Measurements from ENCODE around the gene DPYSL4.

DPYSL4 gene

GRCh38 chr10:132226586-132227405 is 40.0 kb downstream of the DPYSL4 start:
- Histone ChIP-seq H3K36me3 (ENCODE audit: control insufficient read depth, insufficient read depth, low read length) (peaks cover 4% of the 10 kb centered on the region), H3K9ac (ENCODE audit: low read depth, low read length) (no peak overlapping the region), H3K4me1 (ENCODE audit: control insufficient read depth, insufficient read depth, low read length) (no peaks in the 10 kb centered on the region), H3K4me3 (ENCODE audit: low read depth, low read length) (no peak overlapping the region), H3K9me3 (ENCODE audit: control insufficient read depth, insufficient read depth, low read length) (no peaks in the 10 kb centered on the region), H3K27me3 (ENCODE audit: control insufficient read depth, insufficient read depth, low read length) (no peaks in the 10 kb centered on the region)

- Histone ChIP-seq H3K36me3 (ENCODE audit: control insufficient read depth, insufficient read depth, low read length) (peaks cover 2% of the 10 kb centered on the region), H3K27me3 (ENCODE audit: control insufficient read depth, insufficient read depth, low read length) (no peaks in the 10 kb centered on the region), H3K4me3 (ENCODE audit: low read depth, low read length) (no peak overlapping the region), H3K9ac (ENCODE audit: low read depth, low read length) (no peak overlapping the region), H3K9me3 (ENCODE audit: control insufficient read depth, insufficient read depth, low read length) (no peaks in the 10 kb centered on the region), H3K4me1 (ENCODE audit: control insufficient read depth, insufficient read depth, low read length) (no peaks in the 10 kb centered on the region)
These were observed 41.2 kb downstream of the DPYSL4 start for GRCh38 chr10:132227851-132228390.

DNA sequence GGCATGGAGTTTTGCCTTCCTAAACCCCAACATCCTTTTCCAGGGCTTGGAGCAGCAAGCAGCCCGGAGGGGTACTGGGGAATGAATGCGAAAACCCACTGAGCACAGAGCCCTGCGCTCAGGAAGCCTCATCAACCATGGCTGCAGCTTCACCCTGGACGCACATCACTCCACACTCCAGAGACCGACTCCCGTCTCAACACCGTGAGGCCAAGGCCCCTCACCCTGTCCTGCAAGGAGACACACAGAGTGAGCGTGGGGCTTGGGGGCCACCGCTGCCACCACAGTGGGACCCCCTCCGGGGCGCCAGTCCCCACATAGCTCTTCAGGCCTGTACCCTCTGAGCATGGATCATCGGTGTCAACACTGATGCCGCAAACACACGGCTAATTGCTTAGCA is 41.9 kb downstream of the DPYSL4 start:
- H3K9ac ChIP-seq (ENCODE audit: low read depth, low read length): no peak overlapping the region
- H3K4me3 ChIP-seq (ENCODE audit: low read depth, low read length): no peak overlapping the region
- peaks cover 2% of the 10 kb centered on the region for H3K36me3 ChIP-seq (ENCODE audit: control insufficient read depth, insufficient read depth, low read length)
- H3K9me3 ChIP-seq (ENCODE audit: control insufficient read depth, insufficient read depth, low read length): no peaks in the 10 kb centered on the region
- H3K27me3 ChIP-seq (ENCODE audit: control insufficient read depth, insufficient read depth, low read length): no peaks in the 10 kb centered on the region
- no peaks in the 10 kb centered on the region for H3K4me1 ChIP-seq (ENCODE audit: control insufficient read depth, insufficient read depth, low read length)

- H3K4me1 ChIP-seq (ENCODE audit: control insufficient read depth, insufficient read depth, low read length): no peaks in the 10 kb centered on the region
- H3K36me3 ChIP-seq (ENCODE audit: control insufficient read depth, insufficient read depth, low read length): peaks cover 2% of the 10 kb centered on the region
- no peak overlapping the region for H3K9ac ChIP-seq (ENCODE audit: low read depth, low read length)
- no peak overlapping the region for H3K4me3 ChIP-seq (ENCODE audit: low read depth, low read length)
- no peaks in the 10 kb centered on the region for H3K9me3 ChIP-seq (ENCODE audit: control insufficient read depth, insufficient read depth, low read length)
- no peaks in the 10 kb centered on the region for H3K27me3 ChIP-seq (ENCODE audit: control insufficient read depth, insufficient read depth, low read length)
These were observed 42.3 kb downstream of the DPYSL4 start for GRCh38 chr10:132229096-132229495.

- Histone ChIP-seq H3K9ac (ENCODE audit: low read depth, low read length) (no peak overlapping the region), H3K27me3 (ENCODE audit: control insufficient read depth, insufficient read depth, low read length) (no peaks in the 10 kb centered on the region), H3K4me1 (ENCODE audit: control insufficient read depth, insufficient read depth, low read length) (no peaks in the 10 kb centered on the region), H3K36me3 (ENCODE audit: control insufficient read depth, insufficient read depth, low read length) (peaks cover 2% of the 10 kb centered on the region), H3K4me3 (ENCODE audit: low read depth, low read length) (no peak overlapping the region), H3K9me3 (ENCODE audit: control insufficient read depth, insufficient read depth, low read length) (no peaks in the 10 kb centered on the region)
These were observed 43.2 kb downstream of the DPYSL4 start for GRCh38 chr10:132229834-132230556.

- H3K4me3 ChIP-seq (ENCODE audit: low read depth, low read length): no peak overlapping the region
- no peaks in the 10 kb centered on the region for H3K9me3 ChIP-seq (ENCODE audit: control insufficient read depth, insufficient read depth, low read length)
- H3K27me3 ChIP-seq (ENCODE audit: control insufficient read depth, insufficient read depth, low read length): no peaks in the 10 kb centered on the region
- no peak overlapping the region for H3K9ac ChIP-seq (ENCODE audit: low read depth, low read length)
- H3K4me1 ChIP-seq (ENCODE audit: control insufficient read depth, insufficient read depth, low read length): no peaks in the 10 kb centered on the region
- peaks cover 2% of the 10 kb centered on the region for H3K36me3 ChIP-seq (ENCODE audit: control insufficient read depth, insufficient read depth, low read length)
These were observed 43.9 kb downstream of the DPYSL4 start for GRCh38 chr10:132230557-132231210.

GRCh38 chr10:132231656-132232022 is 44.9 kb downstream of the DPYSL4 start:
- H3K4me1 ChIP-seq (ENCODE audit: control insufficient read depth, insufficient read depth, low read length): no peaks in the 10 kb centered on the region
- no peaks in the 10 kb centered on the region for H3K27me3 ChIP-seq (ENCODE audit: control insufficient read depth, insufficient read depth, low read length)
- peaks cover 2% of the 10 kb centered on the region for H3K36me3 ChIP-seq (ENCODE audit: control insufficient read depth, insufficient read depth, low read length)
- H3K9me3 ChIP-seq (ENCODE audit: control insufficient read depth, insufficient read depth, low read length): no peaks in the 10 kb centered on the region
- H3K9ac ChIP-seq (ENCODE audit: low read depth, low read length): no peak overlapping the region
- no peak overlapping the region for H3K4me3 ChIP-seq (ENCODE audit: low read depth, low read length)

- H3K9ac ChIP-seq (ENCODE audit: low read depth, low read length): no peak overlapping the region
- H3K4me3 ChIP-seq (ENCODE audit: low read depth, low read length): no peak overlapping the region
- H3K27me3 ChIP-seq (ENCODE audit: control insufficient read depth, insufficient read depth, low read length): no peaks in the 10 kb centered on the region
These were observed 45.5 kb downstream of the DPYSL4 start for GRCh38 chr10:132232023-132232951.

DNA sequence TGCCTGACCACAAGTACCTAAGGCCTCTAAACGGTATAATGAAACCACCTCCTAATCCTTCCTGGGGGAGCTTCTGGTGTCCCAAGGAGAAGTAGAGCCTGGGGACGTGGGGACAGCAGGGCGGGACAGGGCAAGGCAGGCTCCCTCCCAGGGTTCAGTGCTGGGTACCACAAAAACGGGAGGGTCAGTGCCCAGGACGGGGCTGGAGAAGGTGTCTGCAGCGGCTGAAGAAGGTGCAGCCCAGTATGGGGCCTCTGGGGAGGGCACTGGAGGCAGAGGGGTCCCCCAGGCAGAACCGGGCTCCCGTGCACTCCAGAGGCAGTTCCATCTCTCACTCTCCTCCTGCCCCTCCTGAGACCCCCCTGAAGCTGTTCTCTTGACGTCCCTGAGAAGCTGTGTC is 46.2 kb downstream of the DPYSL4 start:
- H3K4me3 ChIP-seq (ENCODE audit: low read depth, low read length): no peak overlapping the region
- H3K4me1 ChIP-seq (ENCODE audit: control insufficient read depth, insufficient read depth, low read length): no peaks in the 10 kb centered on the region
- H3K9ac ChIP-seq (ENCODE audit: low read depth, low read length): no peak overlapping the region
- H3K27me3 ChIP-seq (ENCODE audit: control insufficient read depth, insufficient read depth, low read length): no peaks in the 10 kb centered on the region
- H3K9me3 ChIP-seq (ENCODE audit: control insufficient read depth, insufficient read depth, low read length): no peaks in the 10 kb centered on the region
- H3K36me3 ChIP-seq (ENCODE audit: control insufficient read depth, insufficient read depth, low read length): no peaks in the 10 kb centered on the region

More at GRCh38 chr10:132232023-132232951, 45.5 kb downstream of the DPYSL4 start:
- peaks cover under 1% of the 10 kb centered on the region for H3K36me3 ChIP-seq (ENCODE audit: control insufficient read depth, insufficient read depth, low read length)
- H3K9me3 ChIP-seq (ENCODE audit: control insufficient read depth, insufficient read depth, low read length): no peaks in the 10 kb centered on the region
- H3K4me1 ChIP-seq (ENCODE audit: control insufficient read depth, insufficient read depth, low read length): no peaks in the 10 kb centered on the region

DNA sequence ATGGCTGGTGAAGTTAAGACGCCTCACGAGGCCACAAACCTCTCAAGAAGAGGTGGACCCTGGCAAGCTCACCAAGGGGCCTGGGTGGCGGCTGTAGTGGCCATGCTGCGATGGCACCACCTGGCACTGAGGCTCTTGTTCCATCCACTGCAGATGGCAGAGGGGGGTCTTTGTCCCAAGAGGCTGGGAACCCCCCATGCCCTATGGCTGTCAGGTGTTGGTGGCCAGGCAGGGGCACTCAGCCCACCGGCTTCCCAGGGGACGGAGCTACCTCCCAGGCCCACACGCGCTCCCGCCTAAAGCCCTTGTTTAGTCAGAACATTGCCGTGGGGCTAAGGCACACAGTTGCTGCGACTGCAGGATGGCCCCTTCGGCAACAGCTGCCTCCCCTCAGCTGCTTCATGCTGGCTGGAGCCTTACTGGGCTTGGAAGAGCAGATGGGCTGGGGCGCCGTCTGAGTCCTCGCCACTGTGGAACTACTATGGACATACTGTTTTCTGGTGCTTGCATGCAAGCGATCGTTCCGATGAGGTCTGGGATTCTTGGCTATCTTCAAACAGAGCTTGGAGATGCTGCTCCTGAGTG is 46.8 kb downstream of the DPYSL4 start:
- H3K4me1 ChIP-seq (ENCODE audit: control insufficient read depth, insufficient read depth, low read length): no peaks in the 10 kb centered on the region
- no peaks in the 10 kb centered on the region for H3K9me3 ChIP-seq (ENCODE audit: control insufficient read depth, insufficient read depth, low read length)
- H3K9ac ChIP-seq (ENCODE audit: low read depth, low read length): no peak overlapping the region
- H3K27me3 ChIP-seq (ENCODE audit: control insufficient read depth, insufficient read depth, low read length): no peaks in the 10 kb centered on the region
- no peaks in the 10 kb centered on the region for H3K36me3 ChIP-seq (ENCODE audit: control insufficient read depth, insufficient read depth, low read length)
- H3K4me3 ChIP-seq (ENCODE audit: low read depth, low read length): no peak overlapping the region
